ENCODE measurements around the gene TRRAP.

DNA sequence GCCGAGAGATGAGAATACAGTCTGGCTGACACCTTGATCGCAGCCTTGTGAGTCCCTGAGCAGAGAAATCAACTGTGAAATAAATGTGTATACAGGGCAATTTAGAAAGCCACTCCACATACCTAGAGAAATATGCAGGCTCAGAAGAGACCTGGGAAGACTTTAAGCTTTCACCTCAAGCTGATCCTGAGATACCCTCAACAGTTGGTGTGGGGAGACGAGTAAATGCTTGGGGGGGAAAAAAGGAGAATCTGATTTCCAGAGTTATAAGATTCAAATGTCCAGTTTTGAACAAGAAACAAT lies 142.0 kb downstream of the TRRAP start:
- TF ChIP-seq, protein P1, sequence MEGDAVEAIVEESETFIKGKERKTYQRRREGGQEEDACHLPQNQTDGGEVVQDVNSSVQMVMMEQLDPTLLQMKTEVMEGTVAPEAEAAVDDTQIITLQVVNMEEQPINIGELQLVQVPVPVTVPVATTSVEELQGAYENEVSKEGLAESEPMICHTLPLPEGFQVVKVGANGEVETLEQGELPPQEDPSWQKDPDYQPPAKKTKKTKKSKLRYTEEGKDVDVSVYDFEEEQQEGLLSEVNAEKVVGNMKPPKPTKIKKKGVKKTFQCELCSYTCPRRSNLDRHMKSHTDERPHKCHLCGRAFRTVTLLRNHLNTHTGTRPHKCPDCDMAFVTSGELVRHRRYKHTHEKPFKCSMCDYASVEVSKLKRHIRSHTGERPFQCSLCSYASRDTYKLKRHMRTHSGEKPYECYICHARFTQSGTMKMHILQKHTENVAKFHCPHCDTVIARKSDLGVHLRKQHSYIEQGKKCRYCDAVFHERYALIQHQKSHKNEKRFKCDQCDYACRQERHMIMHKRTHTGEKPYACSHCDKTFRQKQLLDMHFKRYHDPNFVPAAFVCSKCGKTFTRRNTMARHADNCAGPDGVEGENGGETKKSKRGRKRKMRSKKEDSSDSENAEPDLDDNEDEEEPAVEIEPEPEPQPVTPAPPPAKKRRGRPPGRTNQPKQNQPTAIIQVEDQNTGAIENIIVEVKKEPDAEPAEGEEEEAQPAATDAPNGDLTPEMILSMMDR (conservative IDR thresholded peaks at IDR 0.05; ENCODE audit: low read depth, low read length): no peak
- TF ChIP-seq POLR2A (IDR thresholded peaks at IDR 0.05; ENCODE audit: low read depth, low read length) (no peak), MXI1 (IDR thresholded peaks at IDR 0.05; ENCODE audit: borderline replicate concordance, low read depth, low read length) (no peak), CEBPB (IDR thresholded peaks at IDR 0.05; ENCODE audit: low read depth, low read length) (no peak), RCOR1 (IDR thresholded peaks at IDR 0.05; ENCODE audit: insufficient replicate concordance, low read length) (no peak), BHLHE40 (IDR thresholded peaks at IDR 0.05; ENCODE audit: low read depth, low read length) (no peak), CHD1 (IDR thresholded peaks at IDR 0.05; ENCODE audit: low read depth, low read length) (no peak), SMC3 (IDR thresholded peaks at IDR 0.05; ENCODE audit: low read depth, low read length) (no peak), MAFK (IDR thresholded peaks at IDR 0.05; ENCODE audit: low read depth, low read length) (no peak)
- TF ChIP-seq, protein P2, sequence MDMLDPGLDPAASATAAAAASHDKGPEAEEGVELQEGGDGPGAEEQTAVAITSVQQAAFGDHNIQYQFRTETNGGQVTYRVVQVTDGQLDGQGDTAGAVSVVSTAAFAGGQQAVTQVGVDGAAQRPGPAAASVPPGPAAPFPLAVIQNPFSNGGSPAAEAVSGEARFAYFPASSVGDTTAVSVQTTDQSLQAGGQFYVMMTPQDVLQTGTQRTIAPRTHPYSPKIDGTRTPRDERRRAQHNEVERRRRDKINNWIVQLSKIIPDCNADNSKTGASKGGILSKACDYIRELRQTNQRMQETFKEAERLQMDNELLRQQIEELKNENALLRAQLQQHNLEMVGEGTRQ (IDR thresholded peaks at IDR 0.05; ENCODE audit: low read depth, low read length): no peak
